ENCODE measurements around the gene ARHGAP45.
"Not testable (repeated sequence)": the region's sequence is repeated elsewhere in the genome, so short reads cannot be mapped to it uniquely, and the experiment has no call there.

ARHGAP45 gene, protein sequence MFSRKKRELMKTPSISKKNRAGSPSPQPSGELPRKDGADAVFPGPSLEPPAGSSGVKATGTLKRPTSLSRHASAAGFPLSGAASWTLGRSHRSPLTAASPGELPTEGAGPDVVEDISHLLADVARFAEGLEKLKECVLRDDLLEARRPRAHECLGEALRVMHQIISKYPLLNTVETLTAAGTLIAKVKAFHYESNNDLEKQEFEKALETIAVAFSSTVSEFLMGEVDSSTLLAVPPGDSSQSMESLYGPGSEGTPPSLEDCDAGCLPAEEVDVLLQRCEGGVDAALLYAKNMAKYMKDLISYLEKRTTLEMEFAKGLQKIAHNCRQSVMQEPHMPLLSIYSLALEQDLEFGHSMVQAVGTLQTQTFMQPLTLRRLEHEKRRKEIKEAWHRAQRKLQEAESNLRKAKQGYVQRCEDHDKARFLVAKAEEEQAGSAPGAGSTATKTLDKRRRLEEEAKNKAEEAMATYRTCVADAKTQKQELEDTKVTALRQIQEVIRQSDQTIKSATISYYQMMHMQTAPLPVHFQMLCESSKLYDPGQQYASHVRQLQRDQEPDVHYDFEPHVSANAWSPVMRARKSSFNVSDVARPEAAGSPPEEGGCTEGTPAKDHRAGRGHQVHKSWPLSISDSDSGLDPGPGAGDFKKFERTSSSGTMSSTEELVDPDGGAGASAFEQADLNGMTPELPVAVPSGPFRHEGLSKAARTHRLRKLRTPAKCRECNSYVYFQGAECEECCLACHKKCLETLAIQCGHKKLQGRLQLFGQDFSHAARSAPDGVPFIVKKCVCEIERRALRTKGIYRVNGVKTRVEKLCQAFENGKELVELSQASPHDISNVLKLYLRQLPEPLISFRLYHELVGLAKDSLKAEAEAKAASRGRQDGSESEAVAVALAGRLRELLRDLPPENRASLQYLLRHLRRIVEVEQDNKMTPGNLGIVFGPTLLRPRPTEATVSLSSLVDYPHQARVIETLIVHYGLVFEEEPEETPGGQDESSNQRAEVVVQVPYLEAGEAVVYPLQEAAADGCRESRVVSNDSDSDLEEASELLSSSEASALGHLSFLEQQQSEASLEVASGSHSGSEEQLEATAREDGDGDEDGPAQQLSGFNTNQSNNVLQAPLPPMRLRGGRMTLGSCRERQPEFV

DNA sequence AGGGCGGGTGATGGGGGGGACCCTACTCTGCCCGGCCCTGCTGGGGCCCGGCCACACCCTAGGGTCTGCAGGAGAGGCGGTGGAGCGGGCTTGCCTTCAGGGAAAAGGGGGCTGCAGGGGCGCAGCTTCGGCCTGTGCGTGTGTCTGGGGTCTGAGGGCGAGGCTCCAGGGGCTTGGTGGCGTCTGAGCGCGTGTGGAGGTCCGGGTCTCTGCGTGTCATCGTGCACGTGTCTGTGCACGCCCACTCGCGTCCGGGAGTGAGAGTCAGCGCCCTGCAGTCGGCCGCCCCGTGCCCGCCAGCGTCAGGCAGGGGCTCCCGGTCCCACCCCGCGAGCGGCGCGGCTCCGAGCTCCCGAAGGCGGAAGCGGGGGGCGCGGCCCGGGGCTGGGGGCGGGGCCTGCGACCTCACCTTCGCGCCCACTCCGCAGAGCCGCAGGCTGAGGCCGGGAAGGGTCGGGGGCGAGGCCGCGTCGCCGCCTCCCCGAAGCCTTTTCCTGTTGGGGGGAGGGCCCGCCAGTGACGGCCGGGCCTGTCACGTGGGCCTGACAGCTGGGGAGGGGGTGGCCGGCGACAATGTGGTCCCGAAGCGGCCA, at the start of gene ARHGAP45:
Gene ARHGAP45, plus strand, starts transcription at position 420 of the 593 bp plus-strand sequence. CDS start 239 bp downstream, outside the sequence.
- no peak for DNase-seq (ENCODE audit: low read depth, low spot score)

- DNase-seq (ENCODE audit: low read depth, low spot score) = no peak
Measured at GRCh38 chr19:1017906-1018305, 49.1 kb upstream of the ARHGAP45 start.

- DNase-seq (ENCODE audit: low read depth, low spot score) = no peak
Measured at GRCh38 chr19:1018393-1018792, 48.6 kb upstream of the ARHGAP45 start.

- no peak for DNase-seq (ENCODE audit: low read depth, low spot score)
Measured at GRCh38 chr19:1018932-1019615, 47.9 kb upstream of the ARHGAP45 start.

DNA sequence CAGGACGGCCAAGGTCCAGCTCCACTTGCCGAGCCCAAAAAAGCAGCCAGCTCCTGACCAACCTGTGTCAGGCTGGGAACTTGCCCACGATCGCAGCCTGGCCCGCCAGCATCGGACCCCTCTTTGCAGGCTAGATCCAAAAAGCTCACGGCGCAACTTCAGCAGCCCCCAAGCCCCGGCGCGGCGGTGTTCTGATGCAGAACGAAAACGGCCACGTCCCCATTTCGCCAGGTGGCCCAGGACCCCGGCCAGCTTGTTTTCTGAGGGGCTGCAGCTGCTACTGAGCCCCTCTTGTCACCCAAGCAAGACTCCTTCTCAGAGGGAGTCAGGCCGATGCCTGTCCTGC, 47.4 kb upstream of the ARHGAP45 start:
- DNase-seq (ENCODE audit: low read depth, low spot score) = no peak

- no peak for DNase-seq (ENCODE audit: low read depth, low spot score)
Measured at GRCh38 chr19:1019980-1020867, 46.7 kb upstream of the ARHGAP45 start.

DNA sequence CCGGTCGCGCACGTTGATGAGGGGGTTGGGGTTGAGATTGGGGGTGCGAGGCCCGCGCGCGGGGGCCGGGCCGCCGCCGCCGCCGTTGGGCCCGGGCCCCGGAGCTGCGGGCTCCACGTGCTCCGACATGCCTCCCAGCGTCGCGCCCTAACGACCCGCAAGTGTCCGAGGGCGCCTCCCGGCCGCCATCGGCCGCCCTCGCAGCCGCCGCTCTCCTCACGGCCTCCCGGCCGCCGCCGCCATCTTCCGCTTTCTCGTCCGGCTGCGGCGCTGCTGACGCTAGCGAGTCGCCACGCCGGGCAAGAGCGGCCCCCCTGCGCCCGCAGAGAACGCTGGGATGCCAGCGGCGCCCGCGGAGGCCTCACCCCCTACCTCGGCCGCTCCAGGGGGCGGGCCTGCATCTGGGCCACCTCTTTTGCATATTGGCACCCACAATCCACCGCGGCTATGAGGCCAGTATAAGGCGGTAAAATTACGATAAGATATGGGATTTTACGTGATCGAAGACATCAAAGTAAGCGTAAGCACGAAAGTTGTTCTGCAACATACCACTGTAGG, 46.0 kb upstream of the ARHGAP45 start, which contains the start of gene TMEM259:
Gene TMEM259, minus strand, starts transcription at position 256 of the 558 bp plus-strand sequence. Its CDS starts 127 bp downstream, at position 129.
- DNase-seq (ENCODE audit: low read depth, low spot score) = peak; percentile 98

- not testable (repeated sequence) for DNase-seq (ENCODE audit: low read depth, low spot score)
Measured at GRCh38 chr19:1023883-1024188, 43.1 kb upstream of the ARHGAP45 start.

GRCh38 chr19:1025080-1025479, 41.9 kb upstream of the ARHGAP45 start:
- DNase-seq (ENCODE audit: low read depth, low spot score) = not testable (repeated sequence)

DNA sequence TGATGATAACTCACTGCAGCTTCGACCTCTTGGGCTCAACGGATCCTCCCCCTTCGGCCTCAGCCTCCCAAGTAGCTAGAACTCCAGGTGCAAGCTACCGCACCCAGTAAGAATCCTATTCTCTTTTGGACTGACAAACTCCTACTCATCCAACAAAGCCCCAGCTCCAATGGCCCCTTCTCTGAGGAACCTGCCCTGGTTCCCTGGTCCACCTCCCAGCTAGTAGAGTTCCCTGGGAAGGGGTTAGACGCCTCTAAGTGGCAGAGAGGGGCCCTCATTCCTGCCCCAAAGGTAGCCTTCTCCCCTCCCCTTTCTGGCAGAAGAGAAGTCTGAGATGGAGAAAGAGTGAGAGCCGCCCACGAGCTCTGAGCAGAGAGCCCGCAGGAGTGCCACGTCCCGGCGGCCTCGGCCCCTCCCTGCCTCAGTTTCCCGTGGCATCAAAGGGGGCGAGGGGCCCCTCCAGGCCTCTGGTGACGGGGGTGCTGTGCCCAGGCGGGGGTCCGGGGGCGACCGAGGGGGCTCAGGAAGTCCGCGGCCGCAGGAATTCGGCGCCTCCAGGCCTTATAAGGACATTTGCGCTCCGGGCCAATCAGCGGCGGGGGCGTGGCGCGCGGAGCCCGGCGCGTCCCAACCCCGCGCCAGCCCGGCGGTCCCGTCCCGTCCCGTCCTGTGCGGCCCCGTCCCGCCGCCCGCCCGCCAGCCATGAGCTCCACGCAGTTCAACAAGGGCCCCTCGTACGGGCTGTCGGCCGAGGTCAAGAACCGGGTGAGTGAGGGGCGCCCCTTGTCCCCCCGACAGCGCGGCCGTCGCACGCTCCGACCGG, 40.8 kb upstream of the ARHGAP45 start, which contains the start of gene CNN2:
Gene CNN2, plus strand, starts transcription at position 649 of the 823 bp plus-strand sequence. Its CDS starts 54 bp downstream, at position 703.
- DNase-seq (ENCODE audit: low read depth, low spot score) = peak; percentile 88

- DNase-seq (ENCODE audit: low read depth, low spot score) = no peak
Measured at GRCh38 chr19:1026783-1027649, 40.0 kb upstream of the ARHGAP45 start.

- DNase-seq (ENCODE audit: low read depth, low spot score) = peak; percentile 56
Measured at GRCh38 chr19:1027650-1028061, 39.3 kb upstream of the ARHGAP45 start.

DNA sequence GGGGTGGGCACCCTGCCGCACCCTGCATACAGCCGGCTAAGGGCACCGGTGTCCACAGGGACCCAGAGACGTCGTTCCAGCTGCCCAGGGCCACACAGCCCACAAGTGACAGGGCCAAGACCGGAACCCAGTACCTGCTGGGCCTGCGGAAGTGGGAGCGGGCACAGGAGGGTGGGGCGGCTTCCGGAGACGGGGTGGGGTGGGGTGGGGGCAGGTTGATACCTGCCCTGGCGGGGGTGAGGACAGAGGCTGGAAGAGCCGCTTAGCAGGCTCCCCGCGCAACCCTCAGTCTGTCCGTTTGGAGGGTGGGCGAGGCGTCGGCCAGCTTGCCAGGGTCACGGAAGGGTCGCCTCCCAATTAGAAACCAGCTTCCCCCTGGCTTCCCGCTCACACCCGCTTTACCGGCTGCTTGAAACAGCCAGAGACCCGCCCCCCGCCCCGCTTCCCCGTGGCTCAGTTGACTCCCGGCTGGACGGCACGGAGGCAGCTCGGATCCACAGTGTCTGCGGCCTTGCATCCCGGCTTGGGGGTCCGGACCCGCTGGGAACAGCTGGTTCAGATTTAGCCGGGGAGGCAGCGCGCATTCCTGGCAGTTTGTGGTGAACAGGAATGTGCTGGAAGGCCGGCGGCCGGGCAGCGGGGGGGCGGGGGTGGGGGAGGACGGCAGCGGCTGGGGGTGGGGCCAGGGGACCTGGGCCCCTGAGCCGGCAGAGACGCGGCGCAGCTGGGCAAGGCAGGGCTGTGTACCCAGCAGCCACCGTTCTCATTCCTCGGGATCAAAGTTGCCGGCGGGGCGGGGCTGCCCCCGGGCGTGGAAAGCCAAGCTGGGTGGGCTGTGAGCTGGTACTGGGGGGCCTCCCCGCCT, 38.7 kb upstream of the ARHGAP45 start:
- peak; percentile 88 for DNase-seq (ENCODE audit: low read depth, low spot score)

DNA sequence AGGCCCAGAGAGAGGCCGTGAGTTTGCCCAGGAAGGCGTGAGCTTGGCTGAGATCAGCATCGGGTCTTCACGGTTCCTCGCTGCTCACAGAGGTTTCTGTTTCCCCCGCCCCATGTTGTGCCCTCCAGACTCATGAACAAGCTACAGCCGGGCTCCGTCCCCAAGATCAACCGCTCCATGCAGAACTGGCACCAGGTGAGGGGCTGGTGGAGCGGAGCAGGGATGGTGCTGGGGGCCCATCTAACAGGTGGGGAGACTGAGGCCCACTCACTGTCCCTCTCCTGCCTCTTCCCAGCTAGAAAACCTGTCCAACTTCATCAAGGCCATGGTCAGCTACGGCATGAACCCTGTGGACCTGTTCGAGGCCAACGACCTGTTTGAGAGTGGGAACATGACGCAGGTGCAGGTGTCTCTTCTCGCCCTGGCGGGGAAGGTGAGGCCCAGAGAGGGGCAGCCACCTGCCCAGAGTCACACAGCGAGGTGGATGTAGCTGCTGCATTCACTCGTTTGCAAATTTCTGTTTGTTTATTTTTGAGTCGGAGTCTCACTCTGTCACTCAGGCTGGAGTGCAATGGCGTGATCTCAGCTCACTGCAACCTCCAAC, 34.6 kb upstream of the ARHGAP45 start:
- no peak for DNase-seq (ENCODE audit: low read depth, low spot score)

DNA sequence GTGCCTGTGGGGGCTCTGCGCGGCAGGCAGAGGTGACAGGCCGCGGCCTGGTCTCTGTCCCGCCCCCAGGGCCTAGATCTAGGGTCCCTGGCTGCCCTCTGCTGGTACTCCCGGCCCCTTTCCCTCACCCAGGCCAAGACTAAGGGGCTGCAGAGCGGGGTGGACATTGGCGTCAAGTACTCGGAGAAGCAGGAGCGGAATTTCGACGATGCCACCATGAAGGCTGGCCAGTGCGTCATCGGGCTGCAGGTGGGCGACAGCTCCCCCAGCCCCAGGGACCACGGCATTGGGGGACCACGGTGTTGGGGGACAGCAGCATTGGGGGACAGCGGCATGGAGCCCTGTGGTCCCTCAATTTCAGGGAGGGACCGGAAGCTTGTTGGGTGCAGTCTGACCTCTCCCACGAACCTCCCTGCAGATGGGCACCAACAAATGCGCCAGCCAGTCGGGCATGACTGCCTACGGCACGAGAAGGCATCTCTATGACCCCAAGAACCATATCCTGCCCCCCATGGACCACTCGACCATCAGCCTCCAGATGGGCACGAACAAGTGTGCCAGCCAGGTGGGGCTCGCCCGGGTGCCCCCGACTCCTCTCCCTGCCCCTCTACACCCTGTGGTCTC, 30.9 kb upstream of the ARHGAP45 start:
- no peak for DNase-seq (ENCODE audit: low read depth, low spot score)

DNA sequence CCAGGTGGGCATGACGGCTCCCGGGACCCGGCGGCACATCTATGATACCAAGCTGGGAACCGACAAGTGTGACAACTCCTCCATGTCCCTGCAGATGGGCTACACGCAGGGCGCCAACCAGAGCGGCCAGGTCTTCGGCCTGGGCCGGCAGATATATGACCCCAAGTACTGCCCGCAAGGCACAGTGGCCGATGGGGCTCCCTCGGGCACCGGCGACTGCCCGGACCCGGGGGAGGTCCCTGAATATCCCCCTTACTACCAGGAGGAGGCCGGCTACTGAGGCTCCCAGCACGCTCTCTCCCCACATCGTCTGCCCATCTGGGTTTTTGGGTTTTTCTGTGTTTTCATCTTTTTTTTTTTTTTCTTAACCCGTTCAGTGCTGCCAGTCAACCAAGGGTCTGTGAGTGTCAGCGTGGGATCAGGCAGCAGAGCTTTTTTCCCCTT, 29.3 kb upstream of the ARHGAP45 start:
- no peak for DNase-seq (ENCODE audit: low read depth, low spot score)

Measured in ELF-1 (cell line).